OCI-LY7 (cell line): ENCODE data around the gene RAN. TPM values are rescaled to one million over a fixed set of nuclear protein-coding genes. Genes with fewer than 3 reads are reported as not detected.

Source experiments
- BruUV-seq: library from RNA; stranded (reverse); fragments of 400-500 nt; replicated peaks from 2 replicates; lab custom pipeline; 2021; lab: Mats Ljungman, UMichigan
- CTCF ChIA-PET: fragments of 300-600 bp; sonication (Branson Sonifier 250); formaldehyde crosslinking; loops from one replicate; lab custom pipeline; 2022; ENCODE audit warnings: antibody characterized with exemption; ENCODE audit not compliant: unreplicated experiment; lab: Charles Lee
- POLR2A ChIA-PET: fragments of 300-600 bp; sonication (Branson Sonifier 250); formaldehyde crosslinking; loops from one replicate; lab custom pipeline; 2022; ENCODE audit warnings: antibody characterized with exemption; lab: Charles Lee
- DNase-seq: peaks from one replicate; pipeline ENCODE4 v3.0.0-alpha.2; 2015; ENCODE audit warnings: low spot score
- H2AFZ ChIP-seq: fragments of 200-600 bp; sonication (generic), shearing (Covaris generic); 2 replicates; pipeline ENCODE4 v1.6.1; 2014; ENCODE audit warnings: mild to moderate bottlenecking, antibody characterized with exemption, low read length, moderate library complexity
- H3K27ac ChIP-seq: fragments of 200-600 bp; sonication (generic); 2 replicates; pipeline ENCODE4 v1.5.1; 2014; ENCODE audit warnings: mixed run types, low read depth, mild to moderate bottlenecking, moderate library complexity, low read length, inconsistent platforms; ENCODE audit not compliant: poor library complexity, severe bottlenecking
- H3K36me3 ChIP-seq: fragments of 200-600 bp; sonication (generic); 2 replicates; pipeline ENCODE4 v1.6.1; 2014; ENCODE audit warnings: mild to moderate bottlenecking, antibody characterized with exemption, low read length, moderate library complexity, mixed read lengths; ENCODE audit not compliant: insufficient read depth
- H3K4me1 ChIP-seq: fragments of 200-600 bp; sonication (generic); 2 replicates; pipeline ENCODE4 v1.5.1; 2014; ENCODE audit warnings: mild to moderate bottlenecking, low read length; ENCODE audit not compliant: insufficient read depth, poor library complexity, severe bottlenecking
- H3K4me2 ChIP-seq: fragments of 200-600 bp; sonication (generic); 2 replicates; pipeline ENCODE4 v1.6.1; 2014; ENCODE audit warnings: mild to moderate bottlenecking, low read length
- H3K4me3 ChIP-seq: fragments of 200-600 bp; sonication (generic); 2 replicates; pipeline ENCODE4 v1.5.1; 2014; ENCODE audit warnings: mild to moderate bottlenecking, low read depth, low read length; ENCODE audit not compliant: poor library complexity, severe bottlenecking
- H3K79me2 ChIP-seq: fragments of 200-600 bp; sonication (generic); 2 replicates; pipeline ENCODE4 v1.6.1; 2016; ENCODE audit warnings: low read depth, mild to moderate bottlenecking, low read length, moderate library complexity, mixed read lengths; ENCODE audit not compliant: insufficient read depth
- H3K9me2 ChIP-seq: fragments of 200-600 bp; sonication (generic); 2 replicates; pipeline ENCODE4 v1.6.1; 2016; ENCODE audit warnings: mild to moderate bottlenecking, low read length, mixed read lengths; ENCODE audit not compliant: insufficient read depth
- H3K9me3 ChIP-seq: fragments of 200-600 bp; sonication (generic); 2 replicates; pipeline ENCODE4 v1.6.1; 2014; ENCODE audit warnings: mild to moderate bottlenecking, mixed run types, low read length, mixed read lengths
- H4K20me1 ChIP-seq: fragments of 200-600 bp; sonication (generic); 2 replicates; pipeline ENCODE4 v1.6.1; 2014; ENCODE audit warnings: mild to moderate bottlenecking, antibody characterized with exemption, low read length, moderate library complexity, mixed read lengths; ENCODE audit not compliant: insufficient read depth
- EZH2phosphoT487 ChIP-seq: fragments of 200-600 bp; sonication (generic); IDR thresholded peaks from 2 replicates; pipeline ENCODE4 v1.6.1; 2018; ENCODE audit warnings: low read depth, borderline replicate concordance, mild to moderate bottlenecking, mixed run types, antibody characterized with exemption, low read length, moderate library complexity, mixed read lengths
- intact Hi-C: fragments of 100-400 bp; cut with micrococcal nuclease; formaldehyde crosslinking; loops from one replicate; pipeline ENCODE4 v1.10.0; 2022; ENCODE audit not compliant: unreplicated experiment
- total RNA-seq, 2 experiments: library from RNA; depleted of rRNA in 1 of 2; stranded (reverse); fragments of >200 nt in 1 of 2; shearing (Covaris generic) in 1 of 2; gene quantifications; 2 replicates each; pipeline ENCODE4 v1.2.3, GENCODE V29; 2014 to 2022
- TF ChIP-seq, protein P1 (sequence below): fragments of 200-600 bp; sonication (generic); conservative IDR thresholded peaks from 2 replicates; pipeline ENCODE4 v1.5.1; 2014; ENCODE audit warnings: mild to moderate bottlenecking, antibody characterized with exemption, low read length, moderate library complexity, mixed read lengths

The RAN gene
- total RNA-seq, 2 experiments from 2014 or later = 1,462 to 1,957 TPM

GRCh38 chr12:130826151-130826801, 45.6 kb upstream of the RAN start:
- Histone ChIP-seq H3K9me3 (no peaks in the 10 kb centered on the region), H3K4me2 (no peak overlapping the region), H3K4me3 (no peak overlapping the region), H4K20me1 (no peaks in the 10 kb centered on the region), H2AFZ (no peak overlapping the region), H3K36me3 (peaks cover 33% of the 10 kb centered on the region; the same call in 1 of the 2 replicates), H3K4me1 (peaks cover 8% of the 10 kb centered on the region), H3K79me2 (no peaks in the 10 kb centered on the region), H3K27ac (no peak overlapping the region), H3K9me2 (no peaks in the 10 kb centered on the region)
- BruUV-seq = no TSS peak
- DNase-seq = peak; percentile 39
- POLR2A ChIA-PET = interaction anchor here (0.6 to 1.3 kb wide), 3 partner anchors 9 to 71 kb away, joined by 3 to 6 read pairs (median 3); no protein-coding TSS in a partner anchor
- TF ChIP-seq, protein P1, sequence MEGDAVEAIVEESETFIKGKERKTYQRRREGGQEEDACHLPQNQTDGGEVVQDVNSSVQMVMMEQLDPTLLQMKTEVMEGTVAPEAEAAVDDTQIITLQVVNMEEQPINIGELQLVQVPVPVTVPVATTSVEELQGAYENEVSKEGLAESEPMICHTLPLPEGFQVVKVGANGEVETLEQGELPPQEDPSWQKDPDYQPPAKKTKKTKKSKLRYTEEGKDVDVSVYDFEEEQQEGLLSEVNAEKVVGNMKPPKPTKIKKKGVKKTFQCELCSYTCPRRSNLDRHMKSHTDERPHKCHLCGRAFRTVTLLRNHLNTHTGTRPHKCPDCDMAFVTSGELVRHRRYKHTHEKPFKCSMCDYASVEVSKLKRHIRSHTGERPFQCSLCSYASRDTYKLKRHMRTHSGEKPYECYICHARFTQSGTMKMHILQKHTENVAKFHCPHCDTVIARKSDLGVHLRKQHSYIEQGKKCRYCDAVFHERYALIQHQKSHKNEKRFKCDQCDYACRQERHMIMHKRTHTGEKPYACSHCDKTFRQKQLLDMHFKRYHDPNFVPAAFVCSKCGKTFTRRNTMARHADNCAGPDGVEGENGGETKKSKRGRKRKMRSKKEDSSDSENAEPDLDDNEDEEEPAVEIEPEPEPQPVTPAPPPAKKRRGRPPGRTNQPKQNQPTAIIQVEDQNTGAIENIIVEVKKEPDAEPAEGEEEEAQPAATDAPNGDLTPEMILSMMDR = peak; percentile 91
- no peak for TF ChIP-seq EZH2phosphoT487
- intact Hi-C loops = loop anchor here (10.0 kb wide), 1 partner anchor 309 kb away; no protein-coding TSS in a partner anchor
- CTCF ChIA-PET = interaction anchor here (0.6 to 0.9 kb wide), 2 partner anchors 10 to 31 kb away, joined by 3 read pairs; no protein-coding TSS in a partner anchor

DNA sequence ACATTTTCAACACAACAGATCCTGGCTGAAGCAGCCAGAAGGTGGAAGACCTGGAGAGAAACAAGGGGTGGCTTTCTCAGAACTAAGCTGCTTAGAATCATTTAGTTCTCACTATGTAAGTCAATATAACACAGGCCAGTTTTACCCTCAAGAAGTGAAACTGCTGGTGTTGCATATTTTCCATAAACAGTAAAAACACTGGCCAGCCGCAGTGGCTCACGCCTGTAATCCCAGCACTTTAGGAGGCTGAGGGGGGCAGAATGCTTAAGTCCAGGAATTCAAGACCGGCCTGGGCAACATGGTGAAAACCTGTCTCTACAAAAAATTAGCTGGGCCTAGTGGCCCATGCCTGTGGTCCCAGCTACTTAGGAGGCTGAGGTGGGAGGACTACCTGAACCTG, 44.4 kb upstream of the RAN start:
- no peaks in the 10 kb centered on the region for H3K9me2 ChIP-seq
- H3K36me3 ChIP-seq = peaks cover 29% of the 10 kb centered on the region; the same call in 1 of the 2 replicates
- no peak for DNase-seq
- no TSS peak for BruUV-seq
- ChIA-PET POLR2A (interaction anchor here (1.0 kb wide), 1 partner anchor 11 kb away, joined by 4 read pairs; no protein-coding TSS in a partner anchor), CTCF (no interaction called here)
- H3K4me1 ChIP-seq = peaks cover 8% of the 10 kb centered on the region
- no peak overlapping the region for H3K27ac ChIP-seq
- intact Hi-C loops = loop anchor here (10.0 kb wide), 1 partner anchor 307 kb away; no protein-coding TSS in a partner anchor
- TF ChIP-seq, protein P1 = no peak
- TF ChIP-seq EZH2phosphoT487 = no peak
- no peak overlapping the region for H3K4me3 ChIP-seq
- H2AFZ ChIP-seq = no peak overlapping the region
- H3K79me2 ChIP-seq = no peaks in the 10 kb centered on the region
- H3K9me3 ChIP-seq = no peaks in the 10 kb centered on the region
- H4K20me1 ChIP-seq = no peaks in the 10 kb centered on the region
- no peak overlapping the region for H3K4me2 ChIP-seq

- no peak for DNase-seq
- no peaks in the 10 kb centered on the region for H3K9me2 ChIP-seq
- BruUV-seq = no TSS peak
- peaks cover 15% of the 10 kb centered on the region; the same call in 1 of the 2 replicates for H3K36me3 ChIP-seq
- no peak overlapping the region for H3K4me3 ChIP-seq
- CTCF ChIA-PET = no interaction called here
- intact Hi-C loops = loop anchor here (10.0 kb wide), 1 partner anchor 306 kb away; no protein-coding TSS in a partner anchor
- no peaks in the 10 kb centered on the region for H3K9me3 ChIP-seq
- H3K27ac ChIP-seq = no peak overlapping the region
- POLR2A ChIA-PET = interaction anchor here (0.7 to 1.1 kb wide), 3 partner anchors 9 to 198 kb away, joined by 3 read pairs; no protein-coding TSS in a partner anchor
- no peak overlapping the region for H2AFZ ChIP-seq
- no peaks in the 10 kb centered on the region for H3K79me2 ChIP-seq
- no peaks in the 10 kb centered on the region for H4K20me1 ChIP-seq
- peaks cover 8% of the 10 kb centered on the region for H3K4me1 ChIP-seq
- TF ChIP-seq, protein P1 = no peak
- TF ChIP-seq EZH2phosphoT487 = no peak
- no peak overlapping the region for H3K4me2 ChIP-seq
Observed at GRCh38 chr12:130828895-130829294, 43.0 kb upstream of the RAN start.
